Transverse colon (tissue), 4 donors: ENCODE data around the gene CADM1. TPM values are rescaled to one million over a fixed set of nuclear protein-coding genes. Genes with fewer than 3 reads are reported as not detected.

ENCODE experiments used
- DNase-seq: peaks from one replicate; pipeline ENCODE4 v3.0.0-alpha.2; 2019
- H3K27ac ChIP-seq, 4 donors: fragments of 200-600 bp; sonication (generic); 2 replicates each; pipeline ENCODE4 v1.5.1; 2016 to 2018; ENCODE audit warnings: inconsistent platforms in 4 of 4
- H3K27me3 ChIP-seq: fragments of 200-600 bp; sonication (generic); 2 replicates; pipeline ENCODE4 v1.5.1; 2017; ENCODE audit warnings: inconsistent platforms
- H3K36me3 ChIP-seq, 4 donors: fragments of 200-600 bp; sonication (generic); 2 replicates each; pipeline ENCODE4 v1.5.1; 2017 to 2019; ENCODE audit warnings: inconsistent platforms in 4 of 4
- H3K4me1 ChIP-seq, 4 donors: fragments of 200-600 bp; sonication (generic); 2 replicates each; pipeline ENCODE4 v1.5.1; 2017 to 2020; ENCODE audit warnings: inconsistent platforms in 4 of 4
- H3K4me3 ChIP-seq, 4 donors: fragments of 200-600 bp; sonication (generic); 1 replicate in 1 of 4; 2 replicates in 3 of 4; pipeline versions ENCODE4 v1.5.1 to v1.6.1; 2017 to 2019; ENCODE audit warnings: inconsistent platforms in 4 of 4
- H3K9me3 ChIP-seq, 2 donors: fragments of 200-600 bp; sonication (generic); 2 replicates each; pipeline ENCODE4 v1.5.1; 2017 to 2019; ENCODE audit warnings: inconsistent platforms in 2 of 2
- CTCF ChIP-seq, 5 experiments: fragments of 200-600 bp in 3 of 5; fragments of 450-650 bp in 2 of 5; sonication (generic) in 3 of 5; IDR thresholded peaks; 1 replicate in 2 of 5; 2 replicates in 3 of 5; pipeline ENCODE4 v1.5.1; 2016 to 2017; ENCODE audit warnings: antibody characterized with exemption in 5 of 5, inconsistent platforms in 3 of 5, mild to moderate bottlenecking in 2 of 5, moderate library complexity in 1 of 5
- EP300 ChIP-seq: sonication (generic); formaldehyde crosslinking; IDR thresholded peaks from one replicate; pipeline ENCODE4 v1.6.1; 2017; ENCODE audit warnings: antibody characterized with exemption, low read depth
- POLR2A ChIP-seq: fragments of 450-650 bp; IDR thresholded peaks from one replicate; pipeline ENCODE4 v1.6.1; 2016; ENCODE audit warnings: antibody characterized with exemption, mild to moderate bottlenecking, moderate library complexity
- POLR2AphosphoS5 ChIP-seq, 3 donors: sonication (generic); formaldehyde crosslinking; IDR thresholded peaks; one replicate each; pipeline ENCODE4 v1.6.1; 2016; ENCODE audit warnings: antibody characterized with exemption in 3 of 3
- WGBS, 2 donors: methylation state at CpG; one replicate each; pipeline ENCODE4 v1.1.5; 2018; ENCODE audit warnings: low coverage in 1 of 2; 5-methylcytosine and 5-hydroxymethylcytosine counted together
- in situ Hi-C, 4 donors: fragments of 200-750 bp; cut with MboI; loops; one replicate each; pipeline versions ENCODE4 v1.15.0 to v1.15.1; 2017; ENCODE audit warnings: low sequenced_read_pairs in 3 of 4, low pct_ligation_motif_present in 1 of 4, low pct_unique_long_range_greater_than_20kb in 1 of 4
- intact Hi-C: fragments of 100-400 bp; cut with DNase I; formaldehyde crosslinking; loops from one replicate; pipeline ENCODE4 v1.15.1; 2023; ENCODE audit warnings: low total_unique reads
- total RNA-seq, 4 donors: library from RNA; depleted of rRNA; stranded (reverse); fragments of >200 nt; gene quantifications; one replicate each; pipeline ENCODE4 v1.1.0, GENCODE V29; 2016

Gene CADM1
- total RNA-seq, 4 donors from 2014 or later, result 2.8 to 6.4 (median 3.7) TPM

DNA sequence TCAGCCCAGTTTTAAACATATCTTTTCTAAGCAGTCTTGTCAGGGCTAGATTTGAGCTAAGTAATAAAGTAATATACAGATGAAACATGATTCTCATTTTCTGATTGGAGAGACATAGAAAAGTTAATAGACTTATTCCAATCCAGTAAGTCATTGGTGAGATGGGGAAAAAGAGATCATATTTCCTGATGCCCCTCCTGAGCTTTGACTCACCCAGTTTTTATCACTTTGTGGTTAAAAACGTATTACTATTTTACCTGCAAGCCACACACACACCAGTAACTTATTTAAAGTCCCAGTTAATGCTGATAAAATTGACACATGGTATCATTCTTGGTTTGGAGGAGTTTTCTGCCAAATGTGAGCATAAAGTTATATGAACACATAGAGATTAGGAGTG is 306.8 kb downstream of the CADM1 start:
- intact Hi-C loops (no loop called here), in situ Hi-C loops (no loop called here)
- H3K27me3 ChIP-seq, result no peaks in the 10 kb centered on the region
- H3K27ac ChIP-seq, result no peak overlapping the region
- no peaks in the 10 kb centered on the region for H3K9me3 ChIP-seq
- 57 to 78% methylated on average over 1 of the region's 1 CpG for WGBS, 2 donors
- TF ChIP-seq EP300 (no peak), CTCF (IDR thresholded peaks at IDR 0.05) (no peak), POLR2AphosphoS5 (IDR thresholded peaks at IDR 0.05) (no peak), POLR2A (no peak)
- no peak overlapping the region for H3K4me3 ChIP-seq
- H3K4me1 ChIP-seq, result no peaks in the 10 kb centered on the region
- H3K36me3 ChIP-seq, result no peaks in the 10 kb centered on the region
- no peak for DNase-seq

- DNase-seq, result no peak
- in situ Hi-C loops, result no loop called here
- Histone ChIP-seq H3K4me3 (no peak overlapping the region), H3K4me1 (no peaks in the 10 kb centered on the region), H3K27me3 (no peaks in the 10 kb centered on the region), H3K9me3 (no peaks in the 10 kb centered on the region), H3K27ac (no peak overlapping the region), H3K36me3 (no peaks in the 10 kb centered on the region)
- WGBS, 2 donors, result 86% methylated on average over 3 of the region's 3 CpGs
- no peak for TF ChIP-seq POLR2A
- TF ChIP-seq EP300, result no peak
- no peak for TF ChIP-seq CTCF (IDR thresholded peaks at IDR 0.05)
- intact Hi-C loops, result no loop called here
Measured at GRCh38 chr11:115197031-115197430, 307.2 kb downstream of the CADM1 start.

GRCh38 chr11:115194802-115195110 is 309.5 kb downstream of the CADM1 start:
- WGBS, 2 donors, result 63 to 69% methylated on average over 4 to 5 of the region's 5 CpGs
- Histone ChIP-seq H3K4me1 (no peaks in the 10 kb centered on the region), H3K27ac (peak overlapping the region in 1 of 4 donors; percentile 34), H3K9me3 (no peaks in the 10 kb centered on the region), H3K36me3 (no peaks in the 10 kb centered on the region), H3K4me3 (no peak overlapping the region), H3K27me3 (no peaks in the 10 kb centered on the region)
- intact Hi-C loops (no loop called here), in situ Hi-C loops (no loop called here)
- no peak for DNase-seq
- TF ChIP-seq POLR2A (no peak), CTCF (IDR thresholded peaks at IDR 0.05) (no peak), EP300 (no peak), POLR2AphosphoS5 (IDR thresholded peaks at IDR 0.05) (no peak)

- in situ Hi-C loops, result no loop called here
- Histone ChIP-seq H3K36me3 (no peaks in the 10 kb centered on the region), H3K4me3 (no peak overlapping the region), H3K9me3 (no peaks in the 10 kb centered on the region), H3K27ac (peak overlapping the region in 1 of 4 donors; percentile 34), H3K27me3 (no peaks in the 10 kb centered on the region), H3K4me1 (no peaks in the 10 kb centered on the region)
- WGBS, 2 donors, result 65 to 69% methylated on average over 11 to 15 of the region's 15 CpGs
- DNase-seq, result no peak
- TF ChIP-seq POLR2AphosphoS5 (IDR thresholded peaks at IDR 0.05), result no peak
- TF ChIP-seq POLR2A, result no peak
- TF ChIP-seq CTCF (IDR thresholded peaks at IDR 0.05), result no peak
- no peak for TF ChIP-seq EP300
- intact Hi-C loops, result no loop called here
Measured at GRCh38 chr11:115193914-115194801, 310.1 kb downstream of the CADM1 start.
